HG03565 (cell line): ENCODE results near the gene KCNJ15.

Experiments
- ATAC-seq: cut with Tn5 transposase; IDR thresholded peaks from one replicate; pipeline ENCODE4 v1.9.1; 2021; ENCODE audit warnings: mild to moderate bottlenecking, moderate library complexity; ENCODE audit not compliant: unreplicated experiment

The KCNJ15 gene

GRCh38 chr21:38325216-38325615, 68.4 kb downstream of the KCNJ15 start:
- no peak for ATAC-seq

GRCh38 chr21:38325731-38326420, 69.1 kb downstream of the KCNJ15 start:
- no peak for ATAC-seq

DNA sequence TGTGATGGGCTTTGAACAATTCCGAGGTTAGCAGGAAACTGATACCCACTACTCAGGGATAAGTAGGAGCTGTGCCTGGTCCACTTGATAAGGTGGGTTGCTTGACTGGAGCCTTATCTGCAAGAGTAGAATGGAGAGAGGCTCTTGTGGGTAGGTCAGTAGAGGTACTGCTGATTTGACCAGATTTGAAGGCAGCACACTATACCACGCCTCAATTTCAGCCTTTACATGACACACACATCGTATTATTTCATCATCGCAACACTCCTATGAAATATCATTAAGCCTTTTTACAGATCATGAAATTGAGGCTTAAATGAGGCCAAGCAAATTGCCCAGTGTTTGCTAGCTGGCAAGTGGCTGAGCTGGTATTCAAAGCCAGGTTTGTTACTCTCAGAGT, 69.6 kb downstream of the KCNJ15 start:
- ATAC-seq: no peak

GRCh38 chr21:38326899-38327298, 70.1 kb downstream of the KCNJ15 start:
- no peak for ATAC-seq

GRCh38 chr21:38327984-38328383, 71.2 kb downstream of the KCNJ15 start:
- ATAC-seq: no peak

- ATAC-seq: no peak
Measured at GRCh38 chr21:38329162-38329561, 72.4 kb downstream of the KCNJ15 start.

DNA sequence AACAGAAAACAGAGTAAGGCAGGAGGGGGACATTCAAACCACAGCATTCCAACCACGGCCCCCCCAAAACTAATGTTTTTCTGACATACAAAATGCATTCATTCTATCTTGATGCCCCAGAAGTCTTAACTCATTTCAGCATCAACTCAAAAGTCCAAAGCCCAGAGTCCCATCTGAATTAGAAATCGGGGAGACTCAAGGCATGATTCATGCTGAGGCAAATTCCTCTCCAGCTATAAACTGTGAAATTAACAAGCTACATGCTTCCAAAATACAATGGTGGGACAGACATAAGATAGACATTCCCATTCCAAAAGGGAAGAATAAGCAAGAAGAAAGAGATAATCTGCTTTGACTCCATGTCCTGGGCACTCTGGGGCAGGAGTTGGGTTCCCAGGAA, 73.9 kb downstream of the KCNJ15 start:
- no peak for ATAC-seq

DNA sequence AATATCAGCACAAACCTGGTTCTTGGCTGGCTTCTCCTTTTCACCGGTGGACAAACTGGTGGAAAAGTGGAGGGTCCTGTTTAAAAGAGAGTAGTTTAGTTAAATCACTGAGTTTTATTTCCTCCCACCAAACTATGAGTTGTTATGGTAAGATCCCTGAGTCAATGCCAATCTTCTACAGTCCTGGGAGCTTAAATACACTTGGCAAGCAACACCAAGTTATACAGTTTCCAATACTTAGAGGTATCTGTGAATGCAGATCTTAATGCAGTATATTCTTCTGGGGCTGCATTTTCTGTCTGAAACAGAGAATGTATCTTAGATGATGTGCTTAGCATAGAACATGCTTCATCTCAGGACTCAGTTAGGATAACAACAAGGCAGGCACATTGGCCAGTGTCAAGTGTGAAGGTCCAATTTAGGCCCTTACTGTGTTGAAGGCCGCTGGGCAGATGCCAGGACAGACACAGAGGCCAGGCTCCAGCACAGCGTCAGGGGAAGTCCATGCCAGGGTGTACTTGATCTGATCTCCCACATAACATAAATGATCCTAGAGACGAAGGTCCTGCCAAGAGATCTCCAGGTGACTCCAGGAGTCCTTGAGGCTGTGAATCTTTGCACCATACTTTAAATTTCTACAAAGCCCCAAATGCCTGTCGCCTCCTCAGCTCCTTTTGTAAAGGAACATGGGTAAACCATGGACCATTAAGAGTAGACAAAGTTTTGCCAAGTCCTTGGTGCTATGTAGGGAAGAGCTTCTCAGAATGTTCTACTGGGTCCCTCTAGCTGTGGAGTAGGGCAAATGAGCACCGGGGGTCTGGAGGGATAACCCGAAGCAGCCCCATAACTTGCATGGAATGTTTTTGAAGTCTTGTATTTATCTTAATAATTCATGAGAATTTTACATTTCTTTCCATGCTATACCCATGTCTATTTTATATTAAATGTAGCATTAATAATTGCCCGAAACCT, 76.8 kb downstream of the KCNJ15 start:
- no peak for ATAC-seq

- no peak for ATAC-seq
Measured at GRCh38 chr21:38334866-38335265, 78.1 kb downstream of the KCNJ15 start.

DNA sequence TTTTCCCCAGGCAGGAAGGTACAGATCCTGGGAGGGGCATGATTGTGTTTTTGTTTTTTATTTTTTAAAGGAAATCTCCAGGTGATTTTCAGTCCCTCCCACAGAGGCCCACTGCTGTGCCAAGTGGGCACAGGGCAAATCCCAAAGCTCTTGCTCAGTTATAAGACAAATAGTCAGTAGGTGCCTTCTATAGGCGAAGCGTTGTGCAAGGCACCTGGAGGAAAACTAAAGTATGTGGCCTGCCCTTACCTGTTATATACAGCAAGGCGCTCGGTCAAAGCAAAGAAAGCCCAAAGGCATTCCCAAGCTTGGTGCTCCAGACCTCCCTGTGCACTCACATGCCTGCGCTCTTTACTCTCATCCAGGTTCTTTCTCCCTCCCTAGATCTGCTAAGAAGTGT, 81.0 kb downstream of the KCNJ15 start:
- no peak for ATAC-seq

- ATAC-seq: no peak
Measured at GRCh38 chr21:38340131-38340530, 83.3 kb downstream of the KCNJ15 start.

DNA sequence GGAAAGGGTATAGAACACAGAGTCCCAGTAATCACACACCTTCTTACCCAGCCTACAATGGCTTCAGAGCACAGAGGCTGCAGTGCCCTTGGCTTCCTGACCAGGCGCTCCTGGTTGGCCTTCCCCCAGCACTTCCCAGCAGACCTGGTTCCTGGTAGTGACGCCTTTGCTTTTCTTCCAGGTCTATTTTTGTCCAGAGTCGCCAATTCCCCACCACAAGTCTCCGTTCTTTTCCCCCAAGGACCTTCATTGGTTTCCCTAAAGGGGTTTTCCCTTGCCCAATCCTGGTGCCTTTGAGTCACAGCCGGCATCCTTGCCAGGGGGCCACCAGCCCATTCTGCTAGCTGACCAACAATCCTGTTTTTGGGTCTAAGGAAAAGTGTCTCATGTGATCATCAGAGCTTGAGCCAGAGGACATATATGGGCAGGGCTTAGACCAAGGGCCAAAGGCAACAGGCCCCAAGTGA, 84.8 kb downstream of the KCNJ15 start:
- ATAC-seq: no peak

GRCh38 chr21:38342739-38343138, 85.9 kb downstream of the KCNJ15 start:
- no peak for ATAC-seq

DNA sequence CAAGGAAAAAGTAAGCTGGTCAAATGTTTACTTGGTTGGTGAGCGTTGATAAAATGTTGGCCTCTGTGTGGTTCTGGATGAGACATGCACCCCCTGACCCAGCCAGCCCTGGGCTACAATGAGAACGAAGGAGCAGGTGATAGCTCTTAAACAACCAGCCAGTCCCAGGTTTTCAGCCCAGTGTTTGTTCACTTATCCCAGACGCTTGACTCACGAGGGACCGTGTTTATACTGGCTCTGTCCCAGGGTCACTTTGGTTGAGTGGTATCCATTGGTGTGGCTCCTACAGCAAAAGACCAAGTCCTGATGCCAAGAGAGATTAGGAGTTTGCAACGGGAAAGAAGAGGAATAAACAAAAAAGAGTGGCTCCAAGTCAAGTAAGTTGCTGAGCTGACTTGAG, 86.9 kb downstream of the KCNJ15 start:
- no peak for ATAC-seq

DNA sequence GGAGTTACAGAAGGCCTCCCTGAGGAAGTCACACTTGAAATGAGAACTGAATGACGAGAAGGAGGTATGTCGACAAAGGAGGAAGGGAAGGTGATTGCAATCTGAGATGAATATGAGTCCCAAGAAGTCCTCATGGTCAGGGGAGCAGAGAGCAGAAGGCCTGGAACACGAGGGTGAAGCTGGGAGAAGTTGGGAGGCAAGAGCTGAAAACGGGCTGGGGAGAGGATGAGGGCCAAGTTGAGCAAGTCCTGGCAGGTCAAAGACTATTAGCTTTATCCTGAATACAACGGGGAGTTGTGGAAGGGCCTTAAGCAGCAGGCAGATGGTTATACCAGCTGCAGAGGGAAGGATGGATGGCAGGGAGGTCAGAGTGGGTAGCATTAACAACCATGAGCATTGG, 89.5 kb downstream of the KCNJ15 start:
- ATAC-seq: no peak

GRCh38 chr21:38349111-38349746, 92.4 kb downstream of the KCNJ15 start:
- ATAC-seq: no peak

DNA sequence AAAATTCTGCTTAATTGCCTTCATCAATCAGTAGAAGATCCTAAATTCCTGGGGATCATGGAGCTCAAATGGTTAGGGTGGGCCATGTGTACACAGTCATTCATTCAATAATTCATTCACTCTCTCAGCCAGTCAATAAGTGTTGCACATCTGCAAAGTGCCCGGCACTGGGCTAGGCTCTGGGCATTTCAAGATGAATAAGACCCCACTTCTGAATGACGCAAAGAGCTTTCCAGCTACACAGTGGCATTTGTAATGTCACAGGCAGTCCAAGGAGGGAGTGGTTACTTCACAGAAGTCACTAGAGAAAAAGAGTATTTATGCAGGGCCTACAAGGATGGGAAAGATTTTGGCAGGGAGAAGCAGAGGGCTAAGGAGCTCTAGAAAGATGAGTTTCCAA, 93.2 kb downstream of the KCNJ15 start:
- no peak for ATAC-seq

DNA sequence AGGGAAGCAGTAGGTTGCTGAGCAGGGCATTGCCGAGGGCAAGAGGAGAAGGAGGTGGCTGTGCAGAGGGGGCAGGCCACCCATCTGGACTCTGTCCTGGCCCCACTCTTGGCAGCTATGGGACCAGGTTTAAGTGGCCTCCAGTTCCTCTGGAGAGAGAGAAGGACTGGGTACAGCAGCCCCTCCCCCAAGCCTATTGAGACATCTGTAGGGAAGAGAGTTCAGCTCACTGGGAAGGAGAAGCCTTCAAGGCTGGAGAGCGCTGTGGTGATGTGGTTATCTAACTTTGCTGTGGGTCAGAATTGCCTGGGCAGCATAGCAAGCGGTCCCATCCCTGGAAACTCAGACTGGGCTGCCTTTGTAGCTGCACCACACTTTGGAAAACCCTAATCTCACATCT, 93.9 kb downstream of the KCNJ15 start:
- ATAC-seq: no peak

GRCh38 chr21:38351176-38351959, 94.6 kb downstream of the KCNJ15 start:
- no peak for ATAC-seq

DNA sequence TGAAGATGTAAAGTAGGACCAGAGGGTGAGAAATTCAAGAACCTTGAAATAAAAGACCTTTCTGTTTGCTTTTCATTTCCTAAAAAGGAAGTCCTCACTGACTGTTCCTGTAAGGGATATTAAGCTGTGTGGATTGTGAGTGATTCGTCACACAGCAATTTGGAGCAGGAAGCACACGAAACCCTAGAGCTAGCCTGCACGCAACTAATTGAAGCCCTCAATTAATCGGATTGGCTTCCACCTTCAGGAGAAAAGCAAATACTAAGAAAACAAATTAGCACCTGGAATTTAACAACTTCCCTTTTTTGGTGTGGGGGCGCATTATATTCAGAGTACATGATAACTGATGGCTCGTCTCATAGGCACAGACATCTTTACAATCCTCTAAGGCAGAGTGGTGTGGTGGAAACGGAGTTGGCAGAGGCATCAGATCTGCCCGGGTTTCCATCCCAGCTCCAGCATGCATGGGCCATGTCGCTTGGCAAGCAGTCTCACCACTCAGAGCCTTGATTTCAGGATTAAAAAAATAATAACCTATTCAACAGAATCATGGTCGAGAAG, 95.2 kb downstream of the KCNJ15 start:
- ATAC-seq: no peak
